HepG2 (cell line): Measurements from ENCODE around the gene HES6. TPM values are rescaled to one million over a fixed set of nuclear protein-coding genes. Genes with fewer than 3 reads are reported as not detected.

Experiments used
- FOXM1 ChIP-seq: sonication (generic); formaldehyde crosslinking; IDR thresholded peaks from 2 replicates; pipeline ENCODE4 v1.5.0; 2020; ENCODE audit warnings: missing genetic modification reagents
- HIVEP1 ChIP-seq: sonication (generic); formaldehyde crosslinking; IDR thresholded peaks from 2 replicates; pipeline ENCODE4 v1.4.0; 2020; ENCODE audit warnings: mild to moderate bottlenecking, missing genetic modification reagents
- ISL2 ChIP-seq: sonication (generic); formaldehyde crosslinking; IDR thresholded peaks from 2 replicates; pipeline ENCODE4 v1.5.0; 2020; ENCODE audit warnings: missing genetic modification reagents
- JUND ChIP-seq: sonication (generic); formaldehyde crosslinking; IDR thresholded peaks from 2 replicates; pipeline ENCODE4 v1.8.0; 2022; ENCODE audit warnings: mild to moderate bottlenecking, missing genetic modification reagents
- MED1 ChIP-seq: sonication (generic); formaldehyde crosslinking; IDR thresholded peaks from 2 replicates; pipeline ENCODE4 v1.4.0; 2020; ENCODE audit warnings: missing genetic modification reagents
- MED13 ChIP-seq: sonication (generic); formaldehyde crosslinking; IDR thresholded peaks from 2 replicates; pipeline ENCODE4 v1.5.0; 2020; ENCODE audit warnings: missing genetic modification reagents
- MIER2 ChIP-seq: IDR thresholded peaks from 2 replicates; pipeline ENCODE4 v1.6.1; 2016; ENCODE audit warnings: missing biosample characterization, missing genetic modification reagents
- MTERF4 ChIP-seq: sonication (generic); formaldehyde crosslinking; IDR thresholded peaks from 2 replicates; pipeline ENCODE4 v1.8.0; 2023; ENCODE audit warnings: mild to moderate bottlenecking, missing genetic modification reagents
- NFE2L2 ChIP-seq: fragments of 150-350 bp; IDR thresholded peaks from 2 replicates; pipeline ENCODE4 v1.6.1; 2014; ENCODE audit warnings: low read length
- PHB2 ChIP-seq: fragments of 450-650 bp; IDR thresholded peaks from 2 replicates; pipeline ENCODE4 v1.6.1; 2018; ENCODE audit not compliant: partially characterized antibody
- REXO4 ChIP-seq: sonication (generic); formaldehyde crosslinking; IDR thresholded peaks from 2 replicates; pipeline ENCODE4 v1.8.0; 2022; ENCODE audit warnings: missing genetic modification reagents, mild to moderate bottlenecking, borderline replicate concordance
- RNF2 ChIP-seq: fragments of 450-650 bp; conservative IDR thresholded peaks from 2 replicates; pipeline ENCODE4 v1.6.1; 2016; ENCODE audit warnings: low read depth
- SATB2 ChIP-seq: sonication (generic); formaldehyde crosslinking; IDR thresholded peaks from 2 replicates; pipeline ENCODE4 v1.5.0; 2020; ENCODE audit warnings: missing genetic modification reagents
- SNAPC2 ChIP-seq: sonication (generic); formaldehyde crosslinking; IDR thresholded peaks from 2 replicates; pipeline ENCODE4 v1.8.1; 2022; ENCODE audit warnings: mild to moderate bottlenecking, missing genetic modification reagents
- SUZ12 ChIP-seq: fragments of 150-350 bp; IDR thresholded peaks from 2 replicates; pipeline ENCODE4 v1.6.1; 2014; ENCODE audit warnings: low read depth, low read length
- ZBTB7B ChIP-seq: sonication (generic); formaldehyde crosslinking; IDR thresholded peaks from 2 replicates; pipeline ENCODE4 v1.4.0; 2020; ENCODE audit warnings: missing genetic modification reagents
- ZNF12 ChIP-seq: sonication (generic); formaldehyde crosslinking; IDR thresholded peaks from 2 replicates; pipeline ENCODE4 v1.5.0; 2020; ENCODE audit warnings: missing genetic modification reagents
- ZNF318 ChIP-seq: sonication (generic); formaldehyde crosslinking; IDR thresholded peaks from 2 replicates; pipeline ENCODE4 v1.4.0; 2020; ENCODE audit warnings: mild to moderate bottlenecking, missing genetic modification reagents
- ZNF562 ChIP-seq: sonication (generic); formaldehyde crosslinking; IDR thresholded peaks from 2 replicates; pipeline ENCODE4 v1.8.0; 2022; ENCODE audit warnings: missing genetic modification reagents, borderline replicate concordance
- ZNF607 ChIP-seq: sonication (generic); formaldehyde crosslinking; IDR thresholded peaks from 2 replicates; pipeline ENCODE4 v1.5.1; 2020; ENCODE audit warnings: missing genetic modification reagents, mild to moderate bottlenecking, borderline replicate concordance
- ZNF737 ChIP-seq: sonication (generic); formaldehyde crosslinking; IDR thresholded peaks from 2 replicates; pipeline ENCODE4 v1.5.0; 2020; ENCODE audit warnings: missing genetic modification reagents, mild to moderate bottlenecking, borderline replicate concordance
- polyA plus RNA-seq, 8 experiments: library from polyadenylated mRNA; depleted of rRNA in 3 of 8; stranded (reverse) in 7 of 8; unstranded in 1 of 8; fragments of >200 nt; fragmentation: Illumina TruSeq in 4 of 8; extraction: Trizol in 4 of 8; gene quantifications; 2 replicates each; pipeline versions ENCODE4 v1.2.1 to v1.2.3, GENCODE V29; 2011 to 2016; ENCODE audit warnings: low read depth in 4 of 8, missing spikeins in 1 of 8, mixed read lengths in 1 of 8; ENCODE audit not compliant: insufficient read depth in 1 of 8
- total RNA-seq, 5 experiments: library from RNA; depleted of rRNA; stranded (reverse); fragments of >200 nt; fragmentation: Illumina TruSeq; extraction: Trizol; gene quantifications; 2 replicates each; pipeline ENCODE4 v1.2.3, GENCODE V29; 2016; ENCODE audit warnings: low read depth in 1 of 5
- TF ChIP-seq, protein P1 (sequence below): sonication (generic); formaldehyde crosslinking; IDR thresholded peaks from 2 replicates; pipeline ENCODE4 v1.5.0; 2020; ENCODE audit warnings: missing genetic modification reagents, mild to moderate bottlenecking, borderline replicate concordance

The HES6 gene
- total and polyA plus RNA-seq, 2 of the 13 experiments (the other 11 are each of a cell fraction or from before 2014, with no cell fraction given): 19.5 to 82.8 TPM

- TF ChIP-seq RNF2 (peak; percentile 93), ZNF12 (CRISPR knock-in tag) (0 out of 2 replicates have a peak, but pooled peaks have one; percentile 34), SNAPC2 (CRISPR knock-in tag) (no peak), MED1 (CRISPR knock-in tag) (peak; percentile 61), PHB2 (no peak), ZNF737 (CRISPR knock-in tag) (no peak), HIVEP1 (peak; percentile 42; the same call in 1 of the 2 replicates), SUZ12 (no peak), FOXM1 (CRISPR knock-in tag) (no peak; the same call in 1 of the 2 replicates), MED13 (CRISPR knock-in tag) (no peak; the same call in 1 of the 2 replicates), MTERF4 (CRISPR knock-in tag) (no peak), ZNF318 (CRISPR knock-in tag) (no peak), JUND (no peak), ISL2 (peak; percentile 10; the same call in 1 of the 2 replicates), NFE2L2 (no peak), MIER2 (CRISPR knock-in tag) (no peak), SATB2 (no peak; the same call in 1 of the 2 replicates), ZNF562 (CRISPR knock-in tag) (no peak), ZBTB7B (CRISPR knock-in tag) (peak; percentile 96), REXO4 (no peak), ZNF607 (CRISPR knock-in tag) (peak; percentile 85; the same call in 1 of the 2 replicates)
- TF ChIP-seq, protein P1, sequence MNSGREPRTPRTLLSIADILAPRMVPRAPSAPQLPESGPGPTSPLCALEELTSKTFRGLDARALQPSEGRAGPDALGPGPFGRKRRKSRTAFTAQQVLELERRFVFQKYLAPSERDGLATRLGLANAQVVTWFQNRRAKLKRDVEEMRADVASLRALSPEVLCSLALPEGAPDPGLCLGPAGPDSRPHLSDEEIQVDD (CRISPR knock-in tag): no peak
Observed at GRCh38 chr2:238239863-238240756, at the start of gene HES6 (continued).
